Astrocyte (in vitro differentiated cells and primary cell): ENCODE data around the gene CNOT11. TPM values are rescaled to one million over a fixed set of nuclear protein-coding genes. Genes with fewer than 3 reads are reported as not detected.

Experiments used
- DNase-seq: peaks from one replicate; pipeline ENCODE4 v3.0.0-alpha.2; 2010; ENCODE audit warnings: low read depth
- FAIRE-seq: peaks from 2 replicates; lab custom pipeline; 2011; peaks lifted over from hg19 to GRCh38; lab: Jason Lieb, UNC
- H2AFZ ChIP-seq: 2 replicates; pipeline ENCODE4 v1.6.0; 2012; ENCODE audit warnings: low read depth, low read length, inconsistent platforms
- H3K27ac ChIP-seq: 2 replicates; pipeline ENCODE4 v1.5.1; 2011; ENCODE audit warnings: low read depth, low read length, inconsistent platforms
- H3K27me3 ChIP-seq: 2 replicates; pipeline ENCODE4 v1.6.0; 2011; ENCODE audit warnings: low read length, inconsistent platforms; ENCODE audit not compliant: insufficient read depth
- H3K36me3 ChIP-seq: 2 replicates; pipeline ENCODE4 v1.5.1; 2011; ENCODE audit warnings: low read length, inconsistent platforms; ENCODE audit not compliant: insufficient read depth
- H3K4me1 ChIP-seq: 2 replicates; pipeline ENCODE4 v1.5.1; 2011; ENCODE audit warnings: low read length, inconsistent platforms; ENCODE audit not compliant: insufficient read depth
- H3K4me2 ChIP-seq: 2 replicates; pipeline ENCODE4 v1.6.0; 2012; ENCODE audit warnings: low read length, inconsistent platforms
- H3K4me3 ChIP-seq: 2 replicates; pipeline ENCODE4 v1.5.1; 2011; ENCODE audit warnings: low read depth, mild to moderate bottlenecking, low read length, inconsistent platforms; ENCODE audit not compliant: insufficient read depth
- H3K79me2 ChIP-seq: 2 replicates; pipeline ENCODE4 v1.6.0; 2012; ENCODE audit warnings: mild to moderate bottlenecking, low read length, inconsistent platforms; ENCODE audit not compliant: insufficient read depth
- H3K9ac ChIP-seq: 2 replicates; pipeline ENCODE4 v1.6.0; 2012; ENCODE audit warnings: mild to moderate bottlenecking, low read length, inconsistent platforms
- H3K9me3 ChIP-seq: 2 replicates; pipeline ENCODE4 v1.5.1; 2012; ENCODE audit warnings: low read depth, mild to moderate bottlenecking, low read length, inconsistent platforms; ENCODE audit not compliant: insufficient read depth
- H4K20me1 ChIP-seq: 2 replicates; pipeline ENCODE4 v1.6.0; 2012; ENCODE audit warnings: low read length, inconsistent platforms; ENCODE audit not compliant: insufficient read depth
- H3K27ac Mint-ChIP-seq: one replicate; pipeline ENCODE4 v1.8.0; 2021; ENCODE audit warnings: mild to moderate bottlenecking, mixed read lengths; ENCODE audit not compliant: unreplicated experiment
- H3K27me3 Mint-ChIP-seq: one replicate; pipeline ENCODE4 v1.8.0; 2021; ENCODE audit warnings: low read depth, mixed read lengths; ENCODE audit not compliant: unreplicated experiment
- H3K36me3 Mint-ChIP-seq: one replicate; pipeline ENCODE4 v1.8.0; 2021; ENCODE audit warnings: low read depth, mixed read lengths; ENCODE audit not compliant: unreplicated experiment
- H3K4me1 Mint-ChIP-seq: one replicate; pipeline ENCODE4 v1.8.0; 2021; ENCODE audit warnings: low read depth, mixed read lengths; ENCODE audit not compliant: unreplicated experiment
- H3K4me3 Mint-ChIP-seq: one replicate; pipeline ENCODE4 v1.8.0; 2021; ENCODE audit warnings: mild to moderate bottlenecking, moderate library complexity, mixed read lengths; ENCODE audit not compliant: unreplicated experiment
- H3K9me3 Mint-ChIP-seq: one replicate; pipeline ENCODE4 v1.8.0; 2021; ENCODE audit warnings: mild to moderate bottlenecking, mixed read lengths; ENCODE audit not compliant: unreplicated experiment
- EZH2 ChIP-seq: IDR thresholded peaks from 2 replicates; pipeline ENCODE4 v1.6.1; 2012; ENCODE audit warnings: mild to moderate bottlenecking, low read length, inconsistent platforms; ENCODE audit not compliant: insufficient read depth
- total RNA-seq: library from RNA; stranded (reverse); gene quantifications from 2 replicates; pipeline ENCODE4 v1.2.1, GENCODE V29; 2021
- TF ChIP-seq, protein P1 (sequence below): IDR thresholded peaks from 2 replicates; pipeline ENCODE4 v1.5.1; 2011; ENCODE audit warnings: low read depth, mild to moderate bottlenecking, inconsistent platforms, low read length, moderate library complexity; ENCODE audit not compliant: insufficient read depth

The CNOT11 gene
- total RNA-seq, 1 donor from 2014 or later = 37.0 TPM

GRCh38 chr2:101223814-101224231 is 28.9 kb upstream of the CNOT11 start:
- no peak overlapping the region for H3K4me3 ChIP-seq
- H3K4me1 ChIP-seq = no peaks in the 10 kb centered on the region
- no peak for TF ChIP-seq EZH2
- TF ChIP-seq, protein P1, sequence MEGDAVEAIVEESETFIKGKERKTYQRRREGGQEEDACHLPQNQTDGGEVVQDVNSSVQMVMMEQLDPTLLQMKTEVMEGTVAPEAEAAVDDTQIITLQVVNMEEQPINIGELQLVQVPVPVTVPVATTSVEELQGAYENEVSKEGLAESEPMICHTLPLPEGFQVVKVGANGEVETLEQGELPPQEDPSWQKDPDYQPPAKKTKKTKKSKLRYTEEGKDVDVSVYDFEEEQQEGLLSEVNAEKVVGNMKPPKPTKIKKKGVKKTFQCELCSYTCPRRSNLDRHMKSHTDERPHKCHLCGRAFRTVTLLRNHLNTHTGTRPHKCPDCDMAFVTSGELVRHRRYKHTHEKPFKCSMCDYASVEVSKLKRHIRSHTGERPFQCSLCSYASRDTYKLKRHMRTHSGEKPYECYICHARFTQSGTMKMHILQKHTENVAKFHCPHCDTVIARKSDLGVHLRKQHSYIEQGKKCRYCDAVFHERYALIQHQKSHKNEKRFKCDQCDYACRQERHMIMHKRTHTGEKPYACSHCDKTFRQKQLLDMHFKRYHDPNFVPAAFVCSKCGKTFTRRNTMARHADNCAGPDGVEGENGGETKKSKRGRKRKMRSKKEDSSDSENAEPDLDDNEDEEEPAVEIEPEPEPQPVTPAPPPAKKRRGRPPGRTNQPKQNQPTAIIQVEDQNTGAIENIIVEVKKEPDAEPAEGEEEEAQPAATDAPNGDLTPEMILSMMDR = no peak
- H3K79me2 ChIP-seq = no peaks in the 10 kb centered on the region
- H3K36me3 ChIP-seq = no peaks in the 10 kb centered on the region
- no peak for FAIRE-seq
- H3K27ac ChIP-seq = no peak overlapping the region
- Mint-ChIP-seq H3K27me3 (no peaks in the 10 kb centered on the region), H3K36me3 (no peaks in the 10 kb centered on the region), H3K9me3 (no peaks in the 10 kb centered on the region), H3K27ac (no peak overlapping the region), H3K4me3 (no peak overlapping the region), H3K4me1 (peaks cover 6% of the 10 kb centered on the region)
- peak; percentile 9 for DNase-seq
- no peak overlapping the region for H3K9ac ChIP-seq
- no peaks in the 10 kb centered on the region for H3K27me3 ChIP-seq
- no peaks in the 10 kb centered on the region for H4K20me1 ChIP-seq
- no peaks in the 10 kb centered on the region for H3K9me3 ChIP-seq
- no peak overlapping the region for H2AFZ ChIP-seq
- H3K4me2 ChIP-seq = no peak overlapping the region

GRCh38 chr2:101230541-101231001 is 22.1 kb upstream of the CNOT11 start:
- Mint-ChIP-seq H3K9me3 (no peaks in the 10 kb centered on the region), H3K4me3 (no peak overlapping the region), H3K27me3 (no peaks in the 10 kb centered on the region), H3K27ac (peak overlapping the region; percentile 88), H3K4me1 (peaks cover 15% of the 10 kb centered on the region), H3K36me3 (peaks cover 10% of the 10 kb centered on the region)
- no peaks in the 10 kb centered on the region for H3K27me3 ChIP-seq
- H3K4me2 ChIP-seq = peak overlapping the region; percentile 37
- no peaks in the 10 kb centered on the region for H3K36me3 ChIP-seq
- H3K79me2 ChIP-seq = no peaks in the 10 kb centered on the region
- H3K9me3 ChIP-seq = no peaks in the 10 kb centered on the region
- no peak overlapping the region for H3K9ac ChIP-seq
- FAIRE-seq = no peak
- no peak overlapping the region for H2AFZ ChIP-seq
- no peak overlapping the region for H3K27ac ChIP-seq
- H4K20me1 ChIP-seq = no peaks in the 10 kb centered on the region
- H3K4me1 ChIP-seq = peaks cover 8% of the 10 kb centered on the region
- DNase-seq = peak; percentile 90
- no peak overlapping the region for H3K4me3 ChIP-seq
- no peak for TF ChIP-seq EZH2
- TF ChIP-seq, protein P1 = no peak

DNA sequence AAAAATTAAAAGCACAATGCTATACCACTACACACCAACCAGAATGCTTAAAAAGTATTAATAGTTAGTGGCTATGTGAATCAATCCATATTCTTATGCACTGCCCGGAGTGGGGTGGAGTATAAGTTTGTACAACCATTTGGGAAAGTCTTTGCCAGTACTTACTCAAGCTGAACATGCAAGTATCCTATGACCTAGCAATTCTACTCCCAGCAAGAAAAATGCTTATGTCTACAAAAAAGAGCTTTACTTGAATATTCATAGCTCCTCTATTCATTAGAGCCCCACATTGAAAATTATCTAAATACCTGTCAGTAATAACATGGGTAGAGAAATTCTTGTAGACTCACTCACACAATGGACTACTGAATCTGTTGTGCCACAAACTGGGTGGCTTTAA is 21.4 kb upstream of the CNOT11 start:
- Mint-ChIP-seq H3K36me3 (peaks cover 13% of the 10 kb centered on the region), H3K4me1 (peaks cover 15% of the 10 kb centered on the region), H3K9me3 (peaks cover 2% of the 10 kb centered on the region), H3K27ac (peak overlapping the region; percentile 88), H3K4me3 (no peak overlapping the region), H3K27me3 (no peaks in the 10 kb centered on the region)
- H3K27ac ChIP-seq = no peak overlapping the region
- no peak overlapping the region for H3K9ac ChIP-seq
- no peaks in the 10 kb centered on the region for H4K20me1 ChIP-seq
- H3K4me2 ChIP-seq = no peak overlapping the region
- no peaks in the 10 kb centered on the region for H3K36me3 ChIP-seq
- TF ChIP-seq EZH2 = no peak
- TF ChIP-seq, protein P1 = no peak
- H3K9me3 ChIP-seq = no peaks in the 10 kb centered on the region
- H3K4me1 ChIP-seq = peaks cover 8% of the 10 kb centered on the region
- H3K27me3 ChIP-seq = no peaks in the 10 kb centered on the region
- H2AFZ ChIP-seq = no peak overlapping the region
- DNase-seq (no peak), FAIRE-seq (no peak)
- no peaks in the 10 kb centered on the region for H3K79me2 ChIP-seq
- no peak overlapping the region for H3K4me3 ChIP-seq
